AG04450 (cell line): ENCODE measurements around the gene HYAL1. TPM values are rescaled to one million over a fixed set of nuclear protein-coding genes. Genes with fewer than 3 reads are reported as not detected.
A peak's percentile ranks its signal among the peaks of the same experiment; 100 is the strongest.

Source experiments
- CTCF ChIA-PET: fragments of 300-600, 350-600 bp; formaldehyde crosslinking; extraction: SDS; loops from one replicate; lab custom pipeline; 2022; ENCODE audit warnings: antibody characterized with exemption, inconsistent platforms; lab: Charles Lee
- POLR2A ChIA-PET: fragments of 350-600 bp; formaldehyde crosslinking; extraction: SDS; loops from one replicate; lab custom pipeline; 2021; ENCODE audit warnings: antibody characterized with exemption, inconsistent platforms; lab: Yijun Ruan, JAX
- DNase-seq: peaks from one replicate; pipeline ENCODE4 v3.0.0-alpha.2; 2011; ENCODE audit warnings: low read depth, low spot score
- H3K27ac ChIP-seq: one replicate; pipeline ENCODE4 v1.5.1; 2012; ENCODE audit warnings: low read depth, low read length, control low read depth
- H3K27me3 ChIP-seq: one replicate; pipeline ENCODE4 v1.6.0; 2012; ENCODE audit warnings: low read length; ENCODE audit not compliant: control insufficient read depth, insufficient read depth
- H3K4me3 ChIP-seq: 2 replicates; pipeline ENCODE4 v1.5.1; 2011; ENCODE audit warnings: mild to moderate bottlenecking, low read depth, low read length, control low read depth
- H3K9me3 ChIP-seq: 2 replicates; pipeline ENCODE4 v1.5.1; 2012; ENCODE audit warnings: low read length; ENCODE audit not compliant: control insufficient read depth, insufficient read depth
- polyA plus RNA-seq: library from polyadenylated mRNA; depleted of rRNA; stranded (reverse); fragments of >200 nt; gene quantifications from 2 replicates; pipeline ENCODE4 v1.2.3, GENCODE V29; 2011
- TF ChIP-seq, protein P1 (sequence below): IDR thresholded peaks from 2 replicates; pipeline ENCODE4 v1.5.1; 2011; ENCODE audit warnings: low read depth, low read length, control low read depth, inconsistent platforms

Gene HYAL1
- polyA plus RNA-seq, 1 experiment: 0.32 TPM

GRCh38 chr3:50271314-50271936, 31.9 kb downstream of the HYAL1 start:
- no peak for DNase-seq
- CTCF ChIA-PET: interaction anchor here (0.7 to 2.6 kb wide), 10 partner anchors 11 to 79 kb away, joined by 3 to 11 read pairs (median 4); partner anchors contain the start of gene SLC38A3
- H3K4me3 ChIP-seq: no peak overlapping the region
- peaks cover 15% of the 10 kb centered on the region for H3K27me3 ChIP-seq
- POLR2A ChIA-PET: interaction anchor here (1.5 kb wide), 1 partner anchor 45 kb away, joined by 8 read pairs; no protein-coding TSS in a partner anchor
- TF ChIP-seq, protein P1, sequence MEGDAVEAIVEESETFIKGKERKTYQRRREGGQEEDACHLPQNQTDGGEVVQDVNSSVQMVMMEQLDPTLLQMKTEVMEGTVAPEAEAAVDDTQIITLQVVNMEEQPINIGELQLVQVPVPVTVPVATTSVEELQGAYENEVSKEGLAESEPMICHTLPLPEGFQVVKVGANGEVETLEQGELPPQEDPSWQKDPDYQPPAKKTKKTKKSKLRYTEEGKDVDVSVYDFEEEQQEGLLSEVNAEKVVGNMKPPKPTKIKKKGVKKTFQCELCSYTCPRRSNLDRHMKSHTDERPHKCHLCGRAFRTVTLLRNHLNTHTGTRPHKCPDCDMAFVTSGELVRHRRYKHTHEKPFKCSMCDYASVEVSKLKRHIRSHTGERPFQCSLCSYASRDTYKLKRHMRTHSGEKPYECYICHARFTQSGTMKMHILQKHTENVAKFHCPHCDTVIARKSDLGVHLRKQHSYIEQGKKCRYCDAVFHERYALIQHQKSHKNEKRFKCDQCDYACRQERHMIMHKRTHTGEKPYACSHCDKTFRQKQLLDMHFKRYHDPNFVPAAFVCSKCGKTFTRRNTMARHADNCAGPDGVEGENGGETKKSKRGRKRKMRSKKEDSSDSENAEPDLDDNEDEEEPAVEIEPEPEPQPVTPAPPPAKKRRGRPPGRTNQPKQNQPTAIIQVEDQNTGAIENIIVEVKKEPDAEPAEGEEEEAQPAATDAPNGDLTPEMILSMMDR: no peak
- H3K27ac ChIP-seq: no peak overlapping the region
- no peaks in the 10 kb centered on the region; the same call in 1 of the 2 replicates for H3K9me3 ChIP-seq

DNA sequence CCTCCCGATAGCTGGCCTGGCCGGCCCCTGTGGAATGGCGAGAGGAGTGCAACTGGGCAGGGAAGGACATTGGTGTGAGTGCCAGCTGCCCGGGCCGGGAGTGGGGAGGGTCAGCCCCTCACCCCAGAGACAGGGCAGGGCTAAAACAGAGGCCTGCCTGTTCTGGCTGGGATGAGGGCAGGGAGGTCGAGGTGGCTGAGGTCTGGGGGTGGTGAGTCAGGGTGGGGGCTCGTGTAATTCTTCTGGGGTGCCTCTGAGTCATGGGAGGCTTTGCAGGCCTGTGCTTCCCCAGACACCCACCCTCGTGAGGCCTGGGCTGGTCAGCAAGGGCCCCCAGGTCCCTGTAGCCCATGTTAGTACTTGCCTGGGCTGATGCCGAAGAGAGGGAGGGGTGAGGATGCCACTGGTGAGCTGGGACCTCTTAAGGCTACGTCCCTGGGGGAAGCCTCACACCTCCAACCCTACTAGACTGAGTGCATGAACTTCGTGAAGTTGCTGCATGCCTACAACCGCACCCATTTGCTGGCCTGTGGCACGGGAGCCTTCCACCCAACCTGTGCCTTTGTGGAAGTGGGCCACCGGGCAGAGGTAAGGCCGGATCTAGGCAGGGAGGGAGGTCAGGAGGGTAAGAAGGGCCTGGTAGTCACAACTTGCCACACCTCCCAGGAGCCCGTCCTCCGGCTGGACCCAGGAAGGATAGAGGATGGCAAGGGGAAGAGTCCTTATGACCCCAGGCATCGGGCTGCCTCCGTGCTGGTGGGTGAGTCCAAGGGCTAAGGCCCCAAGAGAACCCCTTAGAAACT, 32.8 kb downstream of the HYAL1 start:
- ChIA-PET POLR2A (no interaction called here), CTCF (interaction anchor here (0.7 to 2.6 kb wide), 9 partner anchors 10 to 78 kb away, joined by 3 to 11 read pairs (median 3); partner anchors contain the start of gene SLC38A3)
- Histone ChIP-seq H3K4me3 (no peak overlapping the region), H3K9me3 (no peaks in the 10 kb centered on the region; the same call in 1 of the 2 replicates), H3K27me3 (peaks cover 10% of the 10 kb centered on the region), H3K27ac (no peak overlapping the region)
- TF ChIP-seq, protein P1: no peak
- no peak for DNase-seq

GRCh38 chr3:50269977-50270413, 33.4 kb downstream of the HYAL1 start:
- TF ChIP-seq, protein P1: no peak
- Histone ChIP-seq H3K27ac (peak overlapping the region; percentile 52), H3K4me3 (peak overlapping the region; percentile 47), H3K27me3 (peaks cover 4% of the 10 kb centered on the region), H3K9me3 (no peaks in the 10 kb centered on the region)
- DNase-seq: no peak
- ChIA-PET POLR2A (interaction anchor here (1.3 kb wide), 1 partner anchor 13 kb away, joined by 3 read pairs; no protein-coding TSS in a partner anchor), CTCF (interaction anchor here (0.6 to 2.6 kb wide), 6 partner anchors 10 to 77 kb away, joined by 3 to 11 read pairs (median 4); no protein-coding TSS in a partner anchor)

DNA sequence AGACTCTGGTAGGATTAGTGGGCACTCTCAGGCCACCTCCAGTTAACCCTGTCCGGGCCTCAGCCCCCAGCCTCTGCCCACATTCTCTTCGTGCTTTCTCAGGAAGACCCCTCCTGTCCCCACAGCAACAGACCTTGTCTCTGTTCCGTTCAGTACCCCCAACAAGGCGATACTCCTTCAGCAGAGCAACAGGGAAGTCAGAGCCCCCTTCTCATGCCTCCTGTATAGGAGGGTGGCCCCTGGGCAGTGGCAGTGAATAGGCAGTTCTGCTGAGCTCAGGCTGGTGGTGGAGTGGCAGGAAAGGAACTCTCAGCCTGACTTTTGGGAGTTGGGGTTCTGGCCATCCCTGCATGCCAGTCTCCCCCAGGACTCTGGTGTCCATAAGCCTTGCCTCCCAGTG, 33.9 kb downstream of the HYAL1 start:
- ChIA-PET CTCF (interaction anchor here (0.6 to 2.6 kb wide), 5 partner anchors 10 to 77 kb away, joined by 3 to 11 read pairs (median 6); no protein-coding TSS in a partner anchor), POLR2A (interaction anchor here (0.7 to 1.3 kb wide), 4 partner anchors 10 to 142 kb away, joined by 3 read pairs; no protein-coding TSS in a partner anchor)
- peak overlapping the region; percentile 47 for H3K4me3 ChIP-seq
- H3K27ac ChIP-seq: peak overlapping the region; percentile 52
- peaks cover under 1% of the 10 kb centered on the region for H3K27me3 ChIP-seq
- no peak for DNase-seq
- no peaks in the 10 kb centered on the region for H3K9me3 ChIP-seq
- TF ChIP-seq, protein P1: no peak
